Mononuclear cell (primary cell): ENCODE results near the gene GAS7. TPM values are rescaled to one million over a fixed set of nuclear protein-coding genes. Genes with fewer than 3 reads are reported as not detected.

Source experiments
- H3K27me3 ChIP-seq: 2 replicates; pipeline ENCODE4 v1.6.0; 2011; ENCODE audit warnings: low read length, control low read depth; ENCODE audit not compliant: insufficient read depth
- H3K4me1 ChIP-seq: 2 replicates; pipeline ENCODE4 v1.5.1; 2011; ENCODE audit warnings: mild to moderate bottlenecking, low read length, control low read depth; ENCODE audit not compliant: insufficient read depth
- H3K4me3 ChIP-seq: 2 replicates; pipeline ENCODE4 v1.5.1; 2011; ENCODE audit warnings: mild to moderate bottlenecking, low read length, moderate library complexity
- H3K9me3 ChIP-seq: 2 replicates; pipeline ENCODE4 v1.5.1; 2011; ENCODE audit warnings: low read depth, mild to moderate bottlenecking, control low read depth, low read length
- total RNA-seq: library from RNA; depleted of rRNA; stranded (reverse); fragments of >200 nt; gene quantifications from one replicate; pipeline ENCODE4 v1.2.3, GENCODE V29; 2012

GAS7 gene
- total RNA-seq, 1 donor, result 38.4 TPM

GRCh38 chr17:10211666-10212065 lies 13.3 kb upstream of the GAS7 start:
- Histone ChIP-seq H3K9me3 (no peaks in the 10 kb centered on the region), H3K27me3 (no peaks in the 10 kb centered on the region), H3K4me1 (peaks cover 19% of the 10 kb centered on the region), H3K4me3 (no peak overlapping the region)

- no peaks in the 10 kb centered on the region for H3K27me3 ChIP-seq
- no peak overlapping the region for H3K4me3 ChIP-seq
- H3K9me3 ChIP-seq, result peaks cover 6% of the 10 kb centered on the region
- peaks cover 19% of the 10 kb centered on the region for H3K4me1 ChIP-seq
Observed at GRCh38 chr17:10210151-10210574, 11.8 kb upstream of the GAS7 start.

GRCh38 chr17:10208604-10209193 lies 10.3 kb upstream of the GAS7 start:
- H3K4me3 ChIP-seq, result no peak overlapping the region
- H3K4me1 ChIP-seq, result peaks cover 19% of the 10 kb centered on the region
- no peaks in the 10 kb centered on the region for H3K27me3 ChIP-seq
- peaks cover 14% of the 10 kb centered on the region for H3K9me3 ChIP-seq

- Histone ChIP-seq H3K9me3 (peaks cover 14% of the 10 kb centered on the region), H3K4me3 (no peak overlapping the region), H3K27me3 (no peaks in the 10 kb centered on the region), H3K4me1 (peaks cover 19% of the 10 kb centered on the region)
Observed at GRCh38 chr17:10207153-10207552, 8.7 kb upstream of the GAS7 start.

- no peak overlapping the region for H3K4me3 ChIP-seq
- peaks cover 14% of the 10 kb centered on the region for H3K9me3 ChIP-seq
- peaks cover 4% of the 10 kb centered on the region for H3K27me3 ChIP-seq
- H3K4me1 ChIP-seq, result peaks cover 14% of the 10 kb centered on the region
Observed at GRCh38 chr17:10205549-10206185, 7.3 kb upstream of the GAS7 start.

GRCh38 chr17:10201680-10202079 lies 3.3 kb upstream of the GAS7 start:
- H3K4me3 ChIP-seq, result no peak overlapping the region
- peaks cover 14% of the 10 kb centered on the region for H3K9me3 ChIP-seq
- peaks cover 23% of the 10 kb centered on the region for H3K4me1 ChIP-seq
- peaks cover 14% of the 10 kb centered on the region for H3K27me3 ChIP-seq

GRCh38 chr17:10200645-10201044 lies 2.2 kb upstream of the GAS7 start:
- Histone ChIP-seq H3K4me1 (peaks cover 27% of the 10 kb centered on the region), H3K4me3 (no peak overlapping the region), H3K27me3 (peaks cover 14% of the 10 kb centered on the region), H3K9me3 (peaks cover 10% of the 10 kb centered on the region)

- peaks cover 7% of the 10 kb centered on the region for H3K9me3 ChIP-seq
- H3K4me3 ChIP-seq, result no peak overlapping the region
- H3K4me1 ChIP-seq, result peaks cover 27% of the 10 kb centered on the region
- H3K27me3 ChIP-seq, result peaks cover 14% of the 10 kb centered on the region
Observed at GRCh38 chr17:10200016-10200415, 1.6 kb upstream of the GAS7 start.

GRCh38 chr17:10197721-10198508 lies 491 bp downstream of the GAS7 start:
- peaks cover 27% of the 10 kb centered on the region for H3K4me1 ChIP-seq
- H3K4me3 ChIP-seq, result peak overlapping the region; percentile 59
- no peaks in the 10 kb centered on the region for H3K9me3 ChIP-seq
- peaks cover 14% of the 10 kb centered on the region for H3K27me3 ChIP-seq

- H3K9me3 ChIP-seq, result no peaks in the 10 kb centered on the region
- peak overlapping the region; percentile 59 for H3K4me3 ChIP-seq
- peaks cover 27% of the 10 kb centered on the region for H3K4me1 ChIP-seq
- peaks cover 14% of the 10 kb centered on the region for H3K27me3 ChIP-seq
Observed at GRCh38 chr17:10197362-10197720, 1.1 kb downstream of the GAS7 start.

GRCh38 chr17:10196941-10197340 lies 1.5 kb downstream of the GAS7 start:
- Histone ChIP-seq H3K9me3 (no peaks in the 10 kb centered on the region), H3K27me3 (peaks cover 14% of the 10 kb centered on the region), H3K4me3 (peak overlapping the region; percentile 59), H3K4me1 (peaks cover 27% of the 10 kb centered on the region)

- Histone ChIP-seq H3K4me3 (no peak overlapping the region), H3K27me3 (peaks cover 11% of the 10 kb centered on the region), H3K9me3 (no peaks in the 10 kb centered on the region), H3K4me1 (peaks cover 27% of the 10 kb centered on the region)
Observed at GRCh38 chr17:10196384-10196895, 2.0 kb downstream of the GAS7 start.

GRCh38 chr17:10195090-10195805 lies 3.2 kb downstream of the GAS7 start:
- no peak overlapping the region for H3K4me3 ChIP-seq
- H3K4me1 ChIP-seq, result peaks cover 27% of the 10 kb centered on the region
- H3K9me3 ChIP-seq, result no peaks in the 10 kb centered on the region
- peaks cover 6% of the 10 kb centered on the region for H3K27me3 ChIP-seq

- H3K4me3 ChIP-seq, result no peak overlapping the region
- H3K9me3 ChIP-seq, result no peaks in the 10 kb centered on the region
- peaks cover 2% of the 10 kb centered on the region for H3K27me3 ChIP-seq
- peaks cover 20% of the 10 kb centered on the region for H3K4me1 ChIP-seq
Observed at GRCh38 chr17:10193632-10194031, 4.8 kb downstream of the GAS7 start.

- H3K4me3 ChIP-seq, result no peak overlapping the region
- no peaks in the 10 kb centered on the region for H3K9me3 ChIP-seq
- peaks cover 2% of the 10 kb centered on the region for H3K27me3 ChIP-seq
- H3K4me1 ChIP-seq, result peaks cover 17% of the 10 kb centered on the region
Observed at GRCh38 chr17:10192972-10193371, 5.4 kb downstream of the GAS7 start.
